GM20000 (cell line): ENCODE results near the gene PMM2.

Experiments used
- DNase-seq: peaks from one replicate; pipeline ENCODE4 v3.0.0; 2012; ENCODE audit warnings: low spot score
- TF ChIP-seq, protein P1 (sequence below): IDR thresholded peaks from 2 replicates; pipeline ENCODE4 v1.5.1; 2012; ENCODE audit warnings: mild to moderate bottlenecking, control low read depth; ENCODE audit errors: extremely low read depth, missing control alignments

PMM2 gene

GRCh38 chr16:8807189-8807588 lies 9.6 kb downstream of the PMM2 start:
- DNase-seq, result no peak
- TF ChIP-seq, protein P1, sequence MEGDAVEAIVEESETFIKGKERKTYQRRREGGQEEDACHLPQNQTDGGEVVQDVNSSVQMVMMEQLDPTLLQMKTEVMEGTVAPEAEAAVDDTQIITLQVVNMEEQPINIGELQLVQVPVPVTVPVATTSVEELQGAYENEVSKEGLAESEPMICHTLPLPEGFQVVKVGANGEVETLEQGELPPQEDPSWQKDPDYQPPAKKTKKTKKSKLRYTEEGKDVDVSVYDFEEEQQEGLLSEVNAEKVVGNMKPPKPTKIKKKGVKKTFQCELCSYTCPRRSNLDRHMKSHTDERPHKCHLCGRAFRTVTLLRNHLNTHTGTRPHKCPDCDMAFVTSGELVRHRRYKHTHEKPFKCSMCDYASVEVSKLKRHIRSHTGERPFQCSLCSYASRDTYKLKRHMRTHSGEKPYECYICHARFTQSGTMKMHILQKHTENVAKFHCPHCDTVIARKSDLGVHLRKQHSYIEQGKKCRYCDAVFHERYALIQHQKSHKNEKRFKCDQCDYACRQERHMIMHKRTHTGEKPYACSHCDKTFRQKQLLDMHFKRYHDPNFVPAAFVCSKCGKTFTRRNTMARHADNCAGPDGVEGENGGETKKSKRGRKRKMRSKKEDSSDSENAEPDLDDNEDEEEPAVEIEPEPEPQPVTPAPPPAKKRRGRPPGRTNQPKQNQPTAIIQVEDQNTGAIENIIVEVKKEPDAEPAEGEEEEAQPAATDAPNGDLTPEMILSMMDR, result no peak

GRCh38 chr16:8808009-8808408 lies 10.4 kb downstream of the PMM2 start:
- TF ChIP-seq, protein P1, result no peak

GRCh38 chr16:8808613-8809353 lies 11.1 kb downstream of the PMM2 start:
- no peak for DNase-seq
- TF ChIP-seq, protein P1, result no peak

More at GRCh38 chr16:8808009-8808408, 10.4 kb downstream of the PMM2 start:
- no peak for DNase-seq

DNA sequence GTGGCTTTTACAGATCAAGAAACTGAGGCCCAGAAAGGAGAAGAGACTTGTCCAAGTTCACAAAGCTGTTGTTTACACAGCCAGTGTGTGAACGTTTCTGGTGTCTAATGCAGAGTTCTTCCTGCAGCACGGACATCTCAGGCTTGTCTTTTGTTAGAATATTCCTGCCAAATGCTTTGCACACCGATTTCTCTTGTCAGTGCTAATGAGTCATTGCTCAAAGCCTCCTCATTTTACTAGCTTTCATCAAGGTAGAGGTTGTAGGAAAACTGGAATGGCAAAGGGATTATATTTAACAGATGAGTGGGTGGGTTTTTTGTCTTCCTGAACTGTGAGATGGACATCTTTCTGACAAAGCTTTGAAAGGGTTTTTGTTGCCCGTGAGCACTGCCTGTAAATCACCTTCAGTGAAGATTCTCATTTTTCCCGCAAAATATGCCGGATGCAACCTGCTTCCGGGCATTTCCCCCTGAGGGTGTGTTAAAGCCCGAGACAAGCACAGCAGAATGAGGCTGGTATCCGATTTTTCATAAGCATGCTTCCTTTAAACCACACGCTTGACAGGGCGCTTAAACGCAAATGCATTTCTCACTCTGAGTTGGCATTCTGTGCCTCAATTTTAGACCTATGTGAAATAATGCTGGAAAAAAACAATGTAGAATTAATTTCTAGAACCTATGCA lies 14.7 kb downstream of the PMM2 start:
- no peak for DNase-seq
- TF ChIP-seq, protein P1, result no peak

GRCh38 chr16:8814095-8814806 lies 16.6 kb downstream of the PMM2 start:
- no peak for DNase-seq
- TF ChIP-seq, protein P1, result no peak

GRCh38 chr16:8816967-8817655 lies 19.5 kb downstream of the PMM2 start:
- TF ChIP-seq, protein P1, result no peak
- no peak for DNase-seq
